HepG2 (cell line): ENCODE data around the gene ZSWIM8.

Experiments
- MAZ ChIP-seq, 2 experiments: sonication (generic) in 1 of 2; formaldehyde crosslinking in 1 of 2; IDR thresholded peaks; 2 replicates each; pipeline versions ENCODE4 v1.5.0 to v1.6.1; 2012 to 2020; ENCODE audit warnings: low read depth in 2 of 2, mild to moderate bottlenecking in 2 of 2, borderline replicate concordance in 1 of 2, improper control_type of control experiment in 1 of 2, low read length in 1 of 2, missing genetic modification reagents in 1 of 2, moderate library complexity in 1 of 2
- MZF1 ChIP-seq: sonication (generic); formaldehyde crosslinking; IDR thresholded peaks from 2 replicates; pipeline ENCODE4 v1.8.1; 2023; ENCODE audit warnings: mild to moderate bottlenecking, missing genetic modification reagents, borderline replicate concordance
- ZNF264 ChIP-seq: sonication (generic); formaldehyde crosslinking; IDR thresholded peaks from 2 replicates; pipeline ENCODE4 v1.4.0; 2020; ENCODE audit warnings: missing genetic modification reagents
- TF ChIP-seq, protein P1 (sequence below): sonication (generic); formaldehyde crosslinking; IDR thresholded peaks from 2 replicates; pipeline ENCODE4 v1.5.0; 2020; ENCODE audit warnings: mild to moderate bottlenecking, missing genetic modification reagents, moderate library complexity

DNA sequence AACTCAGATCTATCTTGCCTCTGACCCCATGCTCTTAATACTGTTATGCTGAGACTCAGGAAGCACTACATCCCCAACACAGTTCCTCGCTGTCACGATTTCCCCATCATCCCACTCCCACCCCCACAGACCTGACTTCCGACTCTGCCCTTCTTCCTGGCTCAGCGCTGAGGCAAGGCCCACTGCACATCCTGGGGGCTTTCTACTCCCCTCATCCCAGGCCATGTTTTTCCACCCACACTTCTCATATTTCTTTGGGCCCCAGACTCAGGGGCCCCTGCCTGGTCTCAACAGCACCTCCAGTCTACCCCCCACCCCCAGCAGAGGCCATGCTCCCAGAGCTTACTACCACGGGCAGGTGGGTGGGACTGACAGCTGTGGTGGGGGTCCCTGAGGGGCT, 33.7 kb downstream of the ZSWIM8 start:
- TF ChIP-seq, protein P1, sequence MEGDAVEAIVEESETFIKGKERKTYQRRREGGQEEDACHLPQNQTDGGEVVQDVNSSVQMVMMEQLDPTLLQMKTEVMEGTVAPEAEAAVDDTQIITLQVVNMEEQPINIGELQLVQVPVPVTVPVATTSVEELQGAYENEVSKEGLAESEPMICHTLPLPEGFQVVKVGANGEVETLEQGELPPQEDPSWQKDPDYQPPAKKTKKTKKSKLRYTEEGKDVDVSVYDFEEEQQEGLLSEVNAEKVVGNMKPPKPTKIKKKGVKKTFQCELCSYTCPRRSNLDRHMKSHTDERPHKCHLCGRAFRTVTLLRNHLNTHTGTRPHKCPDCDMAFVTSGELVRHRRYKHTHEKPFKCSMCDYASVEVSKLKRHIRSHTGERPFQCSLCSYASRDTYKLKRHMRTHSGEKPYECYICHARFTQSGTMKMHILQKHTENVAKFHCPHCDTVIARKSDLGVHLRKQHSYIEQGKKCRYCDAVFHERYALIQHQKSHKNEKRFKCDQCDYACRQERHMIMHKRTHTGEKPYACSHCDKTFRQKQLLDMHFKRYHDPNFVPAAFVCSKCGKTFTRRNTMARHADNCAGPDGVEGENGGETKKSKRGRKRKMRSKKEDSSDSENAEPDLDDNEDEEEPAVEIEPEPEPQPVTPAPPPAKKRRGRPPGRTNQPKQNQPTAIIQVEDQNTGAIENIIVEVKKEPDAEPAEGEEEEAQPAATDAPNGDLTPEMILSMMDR (CRISPR knock-in tag) = no peak
- TF ChIP-seq ZNF264 (CRISPR knock-in tag) = no peak
- no peak for TF ChIP-seq MZF1
- no peak for TF ChIP-seq MAZ (IDR thresholded peaks at IDR 0.05; ENCODE audit: borderline replicate concordance, low read depth, low read length)
- no peak for TF ChIP-seq MAZ (CRISPR knock-in tag; IDR thresholded peaks at IDR 0.05; ENCODE audit: low read depth)
